ENCODE measurements around the gene DLX2. TPM values are rescaled to one million over a fixed set of nuclear protein-coding genes. Genes with fewer than 3 reads are reported as not detected.

DLX2 gene
- total RNA-seq, 4 donors from 2014 or later, result not detected

DNA sequence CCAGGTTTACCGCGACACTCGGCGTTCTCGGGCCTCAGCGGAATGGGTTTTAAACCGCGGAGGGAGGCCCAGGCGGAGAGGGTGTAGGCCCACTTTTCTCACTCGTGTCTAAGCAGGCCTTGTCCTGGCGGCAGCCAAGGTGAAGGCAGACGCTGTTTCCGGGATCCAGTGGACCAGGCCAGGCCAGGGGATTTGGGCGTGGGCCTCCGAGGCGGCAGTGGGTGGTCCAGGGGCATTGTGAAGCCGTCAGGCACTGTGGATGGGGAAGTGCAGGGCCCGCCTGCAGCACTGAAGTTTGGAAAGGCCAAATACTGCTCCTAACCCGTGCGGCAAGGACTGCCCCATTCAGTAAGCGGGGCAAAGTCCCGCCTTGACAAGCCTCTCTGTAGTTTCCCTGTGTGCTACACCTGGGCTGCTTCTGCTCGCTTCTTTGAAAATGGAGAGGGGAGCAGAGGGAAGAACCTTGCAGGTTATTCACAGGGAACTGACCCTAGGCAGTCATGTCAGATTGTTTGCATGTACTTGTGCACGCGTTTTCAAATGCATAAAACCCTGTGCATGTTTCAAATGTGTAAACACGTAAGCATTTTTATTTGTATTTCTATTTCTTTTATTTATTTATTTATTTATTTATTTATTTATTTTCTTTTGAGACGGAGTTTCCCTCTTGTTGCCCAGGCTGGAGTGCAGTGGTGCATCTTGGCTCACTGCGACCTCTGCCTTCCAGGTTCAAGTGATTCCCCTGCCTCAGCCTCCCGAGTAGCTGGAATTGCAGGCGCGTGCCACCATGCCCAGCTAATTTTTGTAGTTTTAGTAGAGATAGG, 7.5 kb upstream of the DLX2 start:
- in situ Hi-C loops (cut with MboI; ENCODE audit: low sequenced_read_pairs in 4 of 4), result loop anchor here (10.0 to 25.0 kb wide), 5 partner anchors 298 to 523 kb away; no protein-coding TSS in a partner anchor
- TF ChIP-seq, protein P1, sequence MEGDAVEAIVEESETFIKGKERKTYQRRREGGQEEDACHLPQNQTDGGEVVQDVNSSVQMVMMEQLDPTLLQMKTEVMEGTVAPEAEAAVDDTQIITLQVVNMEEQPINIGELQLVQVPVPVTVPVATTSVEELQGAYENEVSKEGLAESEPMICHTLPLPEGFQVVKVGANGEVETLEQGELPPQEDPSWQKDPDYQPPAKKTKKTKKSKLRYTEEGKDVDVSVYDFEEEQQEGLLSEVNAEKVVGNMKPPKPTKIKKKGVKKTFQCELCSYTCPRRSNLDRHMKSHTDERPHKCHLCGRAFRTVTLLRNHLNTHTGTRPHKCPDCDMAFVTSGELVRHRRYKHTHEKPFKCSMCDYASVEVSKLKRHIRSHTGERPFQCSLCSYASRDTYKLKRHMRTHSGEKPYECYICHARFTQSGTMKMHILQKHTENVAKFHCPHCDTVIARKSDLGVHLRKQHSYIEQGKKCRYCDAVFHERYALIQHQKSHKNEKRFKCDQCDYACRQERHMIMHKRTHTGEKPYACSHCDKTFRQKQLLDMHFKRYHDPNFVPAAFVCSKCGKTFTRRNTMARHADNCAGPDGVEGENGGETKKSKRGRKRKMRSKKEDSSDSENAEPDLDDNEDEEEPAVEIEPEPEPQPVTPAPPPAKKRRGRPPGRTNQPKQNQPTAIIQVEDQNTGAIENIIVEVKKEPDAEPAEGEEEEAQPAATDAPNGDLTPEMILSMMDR (IDR thresholded peaks at IDR 0.05 in 4 of 5, conservative IDR thresholded peaks at IDR 0.05 in 1 of 5), result no peak
- no peak for TF ChIP-seq POLR2A (IDR thresholded peaks at IDR 0.05)
- Histone ChIP-seq H3K9me3 (no peaks in the 10 kb centered on the region), H3K4me3 (no peak overlapping the region), H3K27ac (no peak overlapping the region), H3K27me3 (peaks cover 38 to 40% (median 39%) of the 10 kb centered on the region in 3 donors), H3K4me1 (peaks cover 4 to 12% of the 10 kb centered on the region in 2 donors), H3K36me3 (no peaks in the 10 kb centered on the region)
- intact Hi-C loops (cut with DNase I; ENCODE audit: low total_unique reads), result loop anchor here (5.0 to 10.0 kb wide), 2 partner anchors 155 to 513 kb away; no protein-coding TSS in a partner anchor
- DNase-seq (no peak), ATAC-seq (no peak)

GRCh38 chr2:172109256-172109987, 6.7 kb upstream of the DLX2 start:
- Histone ChIP-seq H3K27ac (no peak overlapping the region), H3K4me3 (no peak overlapping the region), H3K36me3 (no peaks in the 10 kb centered on the region), H3K9me3 (no peaks in the 10 kb centered on the region), H3K27me3 (peaks cover 46 to 48% (median 47%) of the 10 kb centered on the region in 3 donors), H3K4me1 (peaks cover 4 to 12% of the 10 kb centered on the region in 2 donors)
- DNase-seq (no peak), ATAC-seq (no peak)
- in situ Hi-C loops (cut with MboI; ENCODE audit: low sequenced_read_pairs in 4 of 4), result loop anchor here (10.0 to 25.0 kb wide), 5 partner anchors 297 to 522 kb away; no protein-coding TSS in a partner anchor
- TF ChIP-seq, protein P1 (IDR thresholded peaks at IDR 0.05 in 4 of 5, conservative IDR thresholded peaks at IDR 0.05 in 1 of 5), result no peak
- no peak for TF ChIP-seq POLR2A (IDR thresholded peaks at IDR 0.05)
- intact Hi-C loops (cut with DNase I; ENCODE audit: low total_unique reads), result loop anchor here (5.0 to 10.0 kb wide), 2 partner anchors 155 to 512 kb away; no protein-coding TSS in a partner anchor

DNA sequence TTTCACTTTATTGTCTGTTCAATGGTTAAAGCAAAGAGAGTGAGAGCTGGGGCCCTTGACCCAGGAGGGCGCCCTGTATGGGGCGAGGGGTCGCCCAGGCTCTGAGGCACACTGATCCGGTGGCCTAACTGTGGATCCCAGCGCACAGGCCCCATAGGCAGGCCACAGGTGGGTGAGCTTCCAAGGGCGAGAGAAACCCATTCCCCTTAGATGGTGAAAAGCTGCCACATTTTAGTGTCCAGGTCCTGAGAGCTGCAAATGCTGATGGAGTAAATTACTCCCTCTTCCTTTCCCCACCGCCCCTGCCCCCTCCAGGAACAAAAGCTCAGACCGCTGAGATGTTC, 5.9 kb upstream of the DLX2 start:
- intact Hi-C loops (cut with DNase I; ENCODE audit: low total_unique reads), result loop anchor here (5.0 to 10.0 kb wide), 2 partner anchors 154 to 511 kb away; no protein-coding TSS in a partner anchor
- Histone ChIP-seq H3K4me3 (peak overlapping the region in 1 of 4 donors; percentile 17), H3K4me1 (peaks cover 4 to 12% of the 10 kb centered on the region in 2 donors), H3K9me3 (no peaks in the 10 kb centered on the region), H3K36me3 (no peaks in the 10 kb centered on the region), H3K27me3 (peaks cover 55 to 56% (median 56%) of the 10 kb centered on the region in 3 donors), H3K27ac (no peak overlapping the region)
- in situ Hi-C loops (cut with MboI; ENCODE audit: low sequenced_read_pairs in 4 of 4), result loop anchor here (10.0 to 25.0 kb wide), 5 partner anchors 296 to 521 kb away; no protein-coding TSS in a partner anchor
- ATAC-seq (no peak), DNase-seq (no peak)
- TF ChIP-seq POLR2A (IDR thresholded peaks at IDR 0.05), result no peak
- TF ChIP-seq, protein P1 (IDR thresholded peaks at IDR 0.05 in 4 of 5, conservative IDR thresholded peaks at IDR 0.05 in 1 of 5), result no peak

- DNase-seq (no peak), ATAC-seq (no peak)
- peaks cover 4 to 13% of the 10 kb centered on the region in 2 donors for H3K4me1 ChIP-seq
- peak overlapping the region in 1 of 4 donors; percentile 17 for H3K4me3 ChIP-seq
- H3K27me3 ChIP-seq, result peaks cover 61 to 63% (median 62%) of the 10 kb centered on the region in 3 donors
- in situ Hi-C loops (cut with MboI; ENCODE audit: low sequenced_read_pairs in 4 of 4), result loop anchor here (10.0 to 25.0 kb wide), 5 partner anchors 296 to 521 kb away; no protein-coding TSS in a partner anchor
- no peak overlapping the region for H3K27ac ChIP-seq
- TF ChIP-seq, protein P1 (IDR thresholded peaks at IDR 0.05 in 4 of 5, conservative IDR thresholded peaks at IDR 0.05 in 1 of 5), result no peak
- TF ChIP-seq POLR2A (IDR thresholded peaks at IDR 0.05), result no peak
- H3K36me3 ChIP-seq, result no peaks in the 10 kb centered on the region
- intact Hi-C loops (cut with DNase I; ENCODE audit: low total_unique reads), result loop anchor here (5.0 to 10.0 kb wide), 2 partner anchors 153 to 511 kb away; no protein-coding TSS in a partner anchor
- H3K9me3 ChIP-seq, result no peaks in the 10 kb centered on the region
These were observed 5.2 kb upstream of the DLX2 start for GRCh38 chr2:172107690-172108586.

Data from gastrocnemius medialis (tissue), 4 donors.